Sigmoid colon (tissue), 4 donors: ENCODE results near the gene PRKCB.

Experiments
- POLR2A ChIP-seq, 2 donors: fragments of 450-650 bp; IDR thresholded peaks; one replicate each; pipeline ENCODE4 v1.6.1; 2016; ENCODE audit warnings: antibody characterized with exemption in 2 of 2, mild to moderate bottlenecking in 2 of 2, moderate library complexity in 2 of 2
- POLR2AphosphoS5 ChIP-seq, 4 donors: sonication (generic); formaldehyde crosslinking; IDR thresholded peaks; one replicate each; pipeline ENCODE4 v1.6.1; 2017; ENCODE audit warnings: antibody characterized with exemption in 4 of 4
- TF ChIP-seq, protein P1 (sequence below), 4 experiments: fragments of 450-650 bp in 3 of 4; fragments of 200-600 bp in 1 of 4; IDR thresholded peaks; one replicate each; pipeline ENCODE4 v1.5.1; 2016 to 2019; ENCODE audit warnings: antibody characterized with exemption in 4 of 4, mild to moderate bottlenecking in 3 of 4, moderate library complexity in 2 of 4

DNA sequence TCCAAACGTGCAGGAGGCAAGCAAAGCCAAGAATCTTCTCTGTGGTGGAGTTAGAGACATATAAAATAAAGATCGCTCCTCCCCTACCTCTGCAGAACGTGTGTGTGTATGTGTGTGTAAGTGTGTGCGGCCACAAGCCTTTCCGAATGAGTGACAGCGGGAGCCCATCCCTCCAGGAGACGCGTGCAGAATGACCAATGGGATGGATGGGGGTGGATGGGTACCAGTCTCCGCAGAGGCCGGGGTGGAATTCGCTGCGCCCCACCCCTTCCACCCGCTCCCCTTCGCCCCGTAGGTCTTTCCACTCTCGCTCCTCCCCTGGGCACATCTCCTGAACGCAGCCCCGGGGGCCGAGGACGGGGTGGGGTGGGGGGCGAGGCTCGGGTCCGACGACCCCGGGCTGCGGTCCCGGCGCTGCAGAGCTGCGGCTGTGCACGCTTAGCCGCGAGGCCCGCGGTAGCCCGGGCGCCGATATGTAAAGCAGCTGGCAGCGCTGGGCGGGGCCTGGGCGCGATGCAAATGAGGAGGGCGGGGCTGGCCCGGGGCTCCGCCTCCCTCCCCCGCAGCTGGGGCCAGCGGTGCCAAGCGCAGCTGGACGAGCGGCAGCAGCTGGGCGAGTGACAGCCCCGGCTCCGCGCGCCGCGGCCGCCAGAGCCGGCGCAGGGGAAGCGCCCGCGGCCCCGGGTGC lies at the start of gene PRKCB:
- peak in 3 of 4 donors; percentile 18 to 49 (median 42) for TF ChIP-seq POLR2AphosphoS5 (IDR thresholded peaks at IDR 0.05)
- TF ChIP-seq, protein P1, sequence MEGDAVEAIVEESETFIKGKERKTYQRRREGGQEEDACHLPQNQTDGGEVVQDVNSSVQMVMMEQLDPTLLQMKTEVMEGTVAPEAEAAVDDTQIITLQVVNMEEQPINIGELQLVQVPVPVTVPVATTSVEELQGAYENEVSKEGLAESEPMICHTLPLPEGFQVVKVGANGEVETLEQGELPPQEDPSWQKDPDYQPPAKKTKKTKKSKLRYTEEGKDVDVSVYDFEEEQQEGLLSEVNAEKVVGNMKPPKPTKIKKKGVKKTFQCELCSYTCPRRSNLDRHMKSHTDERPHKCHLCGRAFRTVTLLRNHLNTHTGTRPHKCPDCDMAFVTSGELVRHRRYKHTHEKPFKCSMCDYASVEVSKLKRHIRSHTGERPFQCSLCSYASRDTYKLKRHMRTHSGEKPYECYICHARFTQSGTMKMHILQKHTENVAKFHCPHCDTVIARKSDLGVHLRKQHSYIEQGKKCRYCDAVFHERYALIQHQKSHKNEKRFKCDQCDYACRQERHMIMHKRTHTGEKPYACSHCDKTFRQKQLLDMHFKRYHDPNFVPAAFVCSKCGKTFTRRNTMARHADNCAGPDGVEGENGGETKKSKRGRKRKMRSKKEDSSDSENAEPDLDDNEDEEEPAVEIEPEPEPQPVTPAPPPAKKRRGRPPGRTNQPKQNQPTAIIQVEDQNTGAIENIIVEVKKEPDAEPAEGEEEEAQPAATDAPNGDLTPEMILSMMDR (IDR thresholded peaks at IDR 0.05), result no peak
- TF ChIP-seq POLR2A (IDR thresholded peaks at IDR 0.05), result no peak
